DOHH2 (cell line): ENCODE data around the gene TRIM24.

ENCODE experiments used
- H3F3A ChIP-seq: fragments of 200-600 bp; sonication (generic), shearing (Covaris generic); 2 replicates; pipeline ENCODE4 v1.6.0; 2016; ENCODE audit warnings: antibody characterized with exemption, mild to moderate bottlenecking; ENCODE audit not compliant: control insufficient read depth, insufficient read depth
- H3K27ac ChIP-seq: fragments of 200-600 bp; sonication (generic); 2 replicates; pipeline ENCODE4 v1.5.1; 2014; ENCODE audit warnings: low read depth, mild to moderate bottlenecking, low read length, moderate library complexity
- H3K27me3 ChIP-seq: fragments of 200-600 bp; sonication (generic); 2 replicates; pipeline ENCODE4 v1.6.1; 2014; ENCODE audit warnings: mild to moderate bottlenecking, low read length, mixed read lengths; ENCODE audit not compliant: control insufficient read depth
- H3K36me3 ChIP-seq: fragments of 200-600 bp; sonication (generic); 2 replicates; pipeline ENCODE4 v1.6.1; 2014; ENCODE audit warnings: mild to moderate bottlenecking, low read length, moderate library complexity, mixed read lengths; ENCODE audit not compliant: control insufficient read depth
- H3K4me1 ChIP-seq: fragments of 200-600 bp; sonication (generic); 2 replicates; pipeline ENCODE4 v1.6.1; 2014; ENCODE audit warnings: mild to moderate bottlenecking, low read length, mixed read lengths; ENCODE audit not compliant: control insufficient read depth
- H3K4me2 ChIP-seq: fragments of 200-600 bp; sonication (generic); 2 replicates; pipeline ENCODE4 v1.6.0; 2014; ENCODE audit warnings: mild to moderate bottlenecking, low read length, moderate library complexity
- H3K4me3 ChIP-seq: fragments of 200-600 bp; sonication (generic); 2 replicates; pipeline ENCODE4 v1.5.1; 2014; ENCODE audit warnings: mild to moderate bottlenecking, low read length, mixed read lengths
- H3K79me2 ChIP-seq: fragments of 200-600 bp; sonication (generic); 2 replicates; pipeline ENCODE4 v1.6.1; 2014; ENCODE audit warnings: mild to moderate bottlenecking, low read length, mixed read lengths; ENCODE audit not compliant: control insufficient read depth
- H3K9me2 ChIP-seq: fragments of 200-600 bp; sonication (generic); replicated peaks from 2 replicates; pipeline ENCODE4 v1.6.1; 2014; ENCODE audit warnings: mild to moderate bottlenecking, low read length, mixed read lengths; ENCODE audit not compliant: control insufficient read depth
- H3K9me3 ChIP-seq: fragments of 200-600 bp; sonication (generic); 2 replicates; pipeline ENCODE4 v1.6.1; 2014; ENCODE audit warnings: antibody characterized with exemption, low read length, mixed read lengths; ENCODE audit not compliant: control insufficient read depth, insufficient read depth
- H4K20me1 ChIP-seq: fragments of 200-600 bp; sonication (generic); 2 replicates; pipeline ENCODE4 v1.6.0; 2014; ENCODE audit warnings: low read depth, mild to moderate bottlenecking, antibody characterized with exemption, low read length, moderate library complexity; ENCODE audit not compliant: control insufficient read depth, insufficient read depth
- CTCF ChIP-seq: fragments of 200-600 bp; sonication (generic); IDR thresholded peaks from one replicate; pipeline ENCODE4 v1.5.1; 2014; ENCODE audit warnings: antibody characterized with exemption, mild to moderate bottlenecking, low read depth, low read length; ENCODE audit not compliant: poor library complexity, severe bottlenecking
- EZH2phosphoT487 ChIP-seq: fragments of 200-600 bp; sonication (generic); IDR thresholded peaks from 2 replicates; pipeline ENCODE4 v1.6.1; 2017; ENCODE audit warnings: borderline replicate concordance, mild to moderate bottlenecking, antibody characterized with exemption, low read length, moderate library complexity, mixed read lengths

TRIM24 gene

GRCh38 chr7:138538997-138539644 is 79.1 kb downstream of the TRIM24 start:
- no peak overlapping the region for H3K4me3 ChIP-seq
- H4K20me1 ChIP-seq, result no peaks in the 10 kb centered on the region
- H3F3A ChIP-seq, result no peaks in the 10 kb centered on the region
- no peak overlapping the region for H3K27ac ChIP-seq
- no peaks in the 10 kb centered on the region for H3K27me3 ChIP-seq
- H3K4me1 ChIP-seq, result peaks cover 5% of the 10 kb centered on the region
- H3K79me2 ChIP-seq, result no peaks in the 10 kb centered on the region
- no peak overlapping the region for H3K4me2 ChIP-seq
- H3K9me2 ChIP-seq, result no peaks in the 10 kb centered on the region
- H3K36me3 ChIP-seq, result peaks cover 56% of the 10 kb centered on the region
- TF ChIP-seq EZH2phosphoT487 (no peak), CTCF (no peak)
- H3K9me3 ChIP-seq, result no peaks in the 10 kb centered on the region

- Histone ChIP-seq H3K79me2 (no peaks in the 10 kb centered on the region), H3K9me3 (no peaks in the 10 kb centered on the region), H3K4me2 (no peak overlapping the region), H3K27ac (no peak overlapping the region), H4K20me1 (no peaks in the 10 kb centered on the region), H3K9me2 (no peaks in the 10 kb centered on the region), H3K36me3 (peaks cover 79% of the 10 kb centered on the region), H3F3A (no peaks in the 10 kb centered on the region), H3K27me3 (no peaks in the 10 kb centered on the region), H3K4me1 (peaks cover 5% of the 10 kb centered on the region), H3K4me3 (no peak overlapping the region)
- TF ChIP-seq CTCF (no peak), EZH2phosphoT487 (no peak)
Observed at GRCh38 chr7:138542183-138542582, 82.1 kb downstream of the TRIM24 start.

DNA sequence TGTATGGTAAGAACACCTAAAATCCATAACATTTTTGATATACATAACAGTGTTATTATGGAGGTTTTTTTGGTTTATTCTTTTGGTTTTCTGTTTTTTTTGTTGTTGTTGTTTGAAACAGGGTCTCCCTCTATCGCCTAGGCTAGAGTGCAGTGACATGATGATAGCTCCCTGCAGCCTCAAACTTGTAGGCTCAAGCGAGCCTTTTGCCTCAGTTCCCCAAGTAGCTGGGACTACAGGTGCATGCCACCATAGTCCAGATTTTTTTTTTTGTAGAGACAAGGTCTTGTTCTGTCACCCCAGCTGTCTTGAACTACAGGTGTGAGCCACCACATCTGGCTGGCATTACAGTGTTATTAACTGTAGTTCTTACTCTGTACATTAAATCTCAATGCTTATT is 83.7 kb downstream of the TRIM24 start:
- no peak overlapping the region for H3K4me3 ChIP-seq
- H4K20me1 ChIP-seq, result no peaks in the 10 kb centered on the region
- no peaks in the 10 kb centered on the region for H3K79me2 ChIP-seq
- H3K27me3 ChIP-seq, result no peaks in the 10 kb centered on the region
- no peak overlapping the region for H3K27ac ChIP-seq
- H3K4me1 ChIP-seq, result no peaks in the 10 kb centered on the region
- no peaks in the 10 kb centered on the region for H3K9me2 ChIP-seq
- H3K9me3 ChIP-seq, result no peaks in the 10 kb centered on the region
- TF ChIP-seq CTCF (no peak), EZH2phosphoT487 (no peak)
- H3K36me3 ChIP-seq, result peaks cover 75% of the 10 kb centered on the region
- no peak overlapping the region for H3K4me2 ChIP-seq
- no peaks in the 10 kb centered on the region for H3F3A ChIP-seq
